Measurements from ENCODE around the gene MBTPS1.

DNA sequence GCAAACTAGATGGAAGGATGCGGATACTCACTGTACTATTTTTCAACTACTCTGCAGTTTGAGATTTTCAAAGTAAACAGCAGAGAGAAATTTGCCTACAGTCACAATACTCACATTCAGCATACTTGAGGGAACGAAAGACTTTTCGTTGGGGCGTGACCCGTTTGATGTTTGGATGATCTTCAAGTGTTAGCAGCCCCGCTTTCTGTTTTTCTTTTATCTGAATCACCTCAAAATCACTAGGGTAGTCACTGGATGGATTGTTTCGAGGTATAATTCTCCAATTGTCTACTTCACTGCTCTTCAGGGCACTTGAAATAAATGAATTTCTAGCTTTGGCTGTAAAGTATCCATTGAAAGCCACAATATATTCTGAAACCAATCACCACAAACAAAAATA is 17.8 kb downstream of the MBTPS1 start:
- TF ChIP-seq, protein P1, sequence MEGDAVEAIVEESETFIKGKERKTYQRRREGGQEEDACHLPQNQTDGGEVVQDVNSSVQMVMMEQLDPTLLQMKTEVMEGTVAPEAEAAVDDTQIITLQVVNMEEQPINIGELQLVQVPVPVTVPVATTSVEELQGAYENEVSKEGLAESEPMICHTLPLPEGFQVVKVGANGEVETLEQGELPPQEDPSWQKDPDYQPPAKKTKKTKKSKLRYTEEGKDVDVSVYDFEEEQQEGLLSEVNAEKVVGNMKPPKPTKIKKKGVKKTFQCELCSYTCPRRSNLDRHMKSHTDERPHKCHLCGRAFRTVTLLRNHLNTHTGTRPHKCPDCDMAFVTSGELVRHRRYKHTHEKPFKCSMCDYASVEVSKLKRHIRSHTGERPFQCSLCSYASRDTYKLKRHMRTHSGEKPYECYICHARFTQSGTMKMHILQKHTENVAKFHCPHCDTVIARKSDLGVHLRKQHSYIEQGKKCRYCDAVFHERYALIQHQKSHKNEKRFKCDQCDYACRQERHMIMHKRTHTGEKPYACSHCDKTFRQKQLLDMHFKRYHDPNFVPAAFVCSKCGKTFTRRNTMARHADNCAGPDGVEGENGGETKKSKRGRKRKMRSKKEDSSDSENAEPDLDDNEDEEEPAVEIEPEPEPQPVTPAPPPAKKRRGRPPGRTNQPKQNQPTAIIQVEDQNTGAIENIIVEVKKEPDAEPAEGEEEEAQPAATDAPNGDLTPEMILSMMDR (IDR thresholded peaks at IDR 0.05), result no peak
- no peak for TF ChIP-seq POLR2A (IDR thresholded peaks at IDR 0.05)
